GM19467 (cell line): ENCODE results near the gene AAGAB.

Experiments used
- ATAC-seq: cut with Tn5 transposase; IDR thresholded peaks from one replicate; pipeline ENCODE4 v1.9.1; 2021; ENCODE audit warnings: mild to moderate bottlenecking, moderate library complexity; ENCODE audit not compliant: unreplicated experiment

AAGAB gene

GRCh38 chr15:67212684-67213367 lies 41.6 kb downstream of the AAGAB start:
- no peak for ATAC-seq

GRCh38 chr15:67210555-67211168 lies 43.8 kb downstream of the AAGAB start:
- ATAC-seq: no peak

- ATAC-seq: no peak
Observed at GRCh38 chr15:67208396-67208795, 46.1 kb downstream of the AAGAB start.

GRCh38 chr15:67207555-67208207 lies 46.8 kb downstream of the AAGAB start:
- ATAC-seq: no peak

- ATAC-seq: no peak
Observed at GRCh38 chr15:67202991-67203390, 51.5 kb downstream of the AAGAB start.

GRCh38 chr15:67202091-67202490 lies 52.4 kb downstream of the AAGAB start:
- no peak for ATAC-seq

- no peak for ATAC-seq
Observed at GRCh38 chr15:67201136-67201535, 53.3 kb downstream of the AAGAB start.

GRCh38 chr15:67199881-67200763 lies 54.3 kb downstream of the AAGAB start:
- ATAC-seq: no peak

- ATAC-seq: no peak
Observed at GRCh38 chr15:67199391-67199790, 55.1 kb downstream of the AAGAB start.

- ATAC-seq: no peak
Observed at GRCh38 chr15:67198157-67198754, 56.2 kb downstream of the AAGAB start.

- ATAC-seq: no peak
Observed at GRCh38 chr15:67197364-67197695, 57.1 kb downstream of the AAGAB start.

GRCh38 chr15:67196672-67197363 lies 57.6 kb downstream of the AAGAB start:
- ATAC-seq: no peak

- ATAC-seq: no peak
Observed at GRCh38 chr15:67196222-67196621, 58.2 kb downstream of the AAGAB start.

GRCh38 chr15:67195305-67195704 lies 59.2 kb downstream of the AAGAB start:
- ATAC-seq: no peak

- ATAC-seq: no peak
Observed at GRCh38 chr15:67194171-67195114, 60.0 kb downstream of the AAGAB start.

GRCh38 chr15:67193223-67193990 lies 61.1 kb downstream of the AAGAB start:
- ATAC-seq: no peak

- ATAC-seq: no peak
Observed at GRCh38 chr15:67192185-67192820, 62.2 kb downstream of the AAGAB start.

GRCh38 chr15:67190813-67191212 lies 63.6 kb downstream of the AAGAB start:
- no peak for ATAC-seq
